HG02763 (cell line): ENCODE measurements around the gene SRBD1.
A peak's percentile ranks its signal among the peaks of the same experiment; 100 is the strongest.

ENCODE experiments used
- ATAC-seq: cut with Tn5 transposase; IDR thresholded peaks from one replicate; pipeline ENCODE4 v1.9.1; 2021; ENCODE audit warnings: mild to moderate bottlenecking, moderate library complexity; ENCODE audit not compliant: unreplicated experiment

Gene SRBD1

DNA sequence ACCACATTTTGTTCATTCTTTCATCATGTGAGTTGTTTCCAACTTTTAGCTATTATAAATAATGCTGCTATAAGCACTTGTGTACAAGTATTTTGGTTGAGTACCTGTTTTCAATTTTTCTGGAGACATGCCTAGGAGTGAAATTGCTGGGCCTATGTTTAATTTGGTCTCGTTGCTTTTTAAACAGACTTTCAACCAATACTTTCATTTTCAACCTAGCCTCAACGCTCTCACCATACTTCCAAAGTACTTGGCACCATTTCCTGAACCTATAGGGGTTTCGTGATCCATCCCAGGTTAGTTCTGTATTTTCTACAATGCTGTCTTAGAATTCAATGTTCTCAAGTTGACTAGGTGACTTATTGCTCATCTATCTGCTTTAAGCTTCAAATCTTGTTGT is 126.1 kb downstream of the SRBD1 start:
- ATAC-seq, result no peak

DNA sequence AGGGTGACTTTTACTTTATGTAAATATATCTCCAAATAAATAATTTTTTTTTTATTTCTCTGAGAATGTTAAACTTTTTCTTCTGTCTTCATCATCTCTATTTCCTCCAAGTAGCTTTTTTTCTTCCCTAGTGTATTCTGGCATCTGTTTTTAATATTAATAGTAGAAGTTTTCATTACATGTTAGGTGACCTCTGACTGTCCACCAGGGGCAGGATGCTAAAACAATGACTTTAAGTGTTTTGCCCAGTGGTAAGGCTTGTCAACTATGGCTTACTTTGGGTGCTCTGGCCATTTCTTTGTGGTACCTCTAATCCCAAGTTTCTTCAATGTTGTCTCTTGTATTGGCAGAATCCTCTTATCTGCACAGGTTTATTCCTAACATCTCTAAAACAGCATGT is 127.1 kb downstream of the SRBD1 start:
- ATAC-seq, result no peak

DNA sequence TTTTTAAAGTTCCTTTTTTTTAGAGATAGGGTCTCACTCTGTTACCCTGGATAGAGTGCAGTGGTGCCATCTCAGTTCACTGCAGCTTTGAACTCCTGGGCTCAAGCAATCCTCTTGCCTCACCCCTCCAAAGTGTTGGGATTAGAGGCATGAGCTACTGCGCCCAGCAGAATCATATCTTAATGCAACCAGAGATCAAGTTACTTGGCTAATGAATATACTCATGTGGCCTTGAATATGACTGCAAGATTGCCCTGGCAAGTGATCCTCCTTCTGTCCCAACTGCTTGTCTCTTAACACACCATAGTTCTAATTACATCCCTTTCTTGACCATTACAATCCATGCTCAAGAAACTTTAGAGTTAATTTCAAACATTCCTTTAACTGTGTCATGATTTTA is 133.5 kb downstream of the SRBD1 start:
- no peak for ATAC-seq

DNA sequence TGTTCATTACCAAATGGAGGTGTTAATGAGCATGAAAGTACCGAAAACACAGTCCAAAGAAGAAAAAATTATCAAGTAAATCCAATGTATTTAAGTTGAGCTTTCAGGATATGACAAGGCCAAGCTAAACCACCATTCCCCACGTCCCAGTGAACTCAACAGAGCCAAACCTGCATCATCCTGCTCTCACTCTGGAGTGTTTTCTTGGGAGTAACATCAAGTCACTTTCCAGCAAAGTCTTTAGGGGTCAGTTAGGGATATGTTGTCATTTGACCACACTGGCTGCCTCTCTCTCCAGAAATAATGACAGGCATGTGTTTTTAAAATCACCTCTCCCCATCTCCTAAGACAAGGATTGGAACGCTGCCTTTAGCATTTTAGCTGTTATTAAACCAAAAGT is 140.5 kb downstream of the SRBD1 start:
- no peak for ATAC-seq

DNA sequence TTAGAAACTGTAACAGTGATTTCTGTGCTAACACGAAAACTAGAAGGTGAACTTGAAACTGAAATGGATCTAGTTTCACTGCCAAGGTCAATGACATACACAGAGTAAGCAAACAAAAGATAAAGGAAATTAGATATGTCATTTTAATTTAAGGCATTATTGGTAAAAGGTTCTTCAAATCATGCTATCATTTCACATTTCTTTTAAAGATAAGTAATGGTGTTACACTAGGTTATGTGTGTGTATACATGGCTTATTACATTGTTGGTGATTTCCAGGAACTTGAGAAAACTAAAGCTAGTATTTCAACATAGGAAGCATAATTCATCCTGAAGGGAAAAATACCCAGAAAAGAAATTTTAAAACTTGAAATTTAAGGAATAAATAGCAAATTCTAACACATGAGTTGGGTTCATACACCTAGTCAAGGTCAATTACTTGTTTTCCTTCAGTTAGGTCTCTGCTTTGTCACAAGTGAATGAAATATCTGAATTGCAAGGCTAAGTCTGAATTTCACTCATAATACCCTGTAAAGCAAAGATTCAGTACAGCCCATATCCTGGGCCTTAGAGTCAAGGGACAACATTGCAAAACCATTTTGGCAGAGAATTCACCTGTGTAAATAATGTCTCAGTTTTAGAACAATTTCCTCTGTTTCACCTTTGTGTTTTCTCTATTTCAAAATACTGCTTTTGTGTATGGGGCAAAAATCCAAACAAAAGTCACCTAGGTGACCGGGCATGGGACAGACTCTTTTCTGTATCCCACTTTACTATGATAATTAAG is 141.6 kb downstream of the SRBD1 start:
- no peak for ATAC-seq

DNA sequence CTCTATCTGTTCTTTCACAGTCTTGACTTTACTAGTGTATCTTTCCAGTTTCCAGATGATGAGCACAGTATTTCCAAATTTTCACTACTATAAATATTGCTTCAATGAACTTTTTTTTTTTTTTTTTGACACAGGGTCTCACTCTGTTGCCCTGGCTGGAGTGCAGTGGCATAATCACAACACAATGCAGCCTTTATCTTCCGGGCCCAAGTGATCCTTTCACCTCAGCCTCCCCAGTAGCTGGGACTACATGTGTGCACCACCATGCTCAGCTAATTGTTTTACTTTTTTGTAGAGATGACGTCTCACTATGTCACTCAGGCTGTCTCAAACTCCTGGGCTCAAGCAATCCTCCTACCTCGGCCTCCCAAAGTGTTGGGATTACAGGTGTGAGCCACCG is 142.8 kb downstream of the SRBD1 start:
- no peak for ATAC-seq

DNA sequence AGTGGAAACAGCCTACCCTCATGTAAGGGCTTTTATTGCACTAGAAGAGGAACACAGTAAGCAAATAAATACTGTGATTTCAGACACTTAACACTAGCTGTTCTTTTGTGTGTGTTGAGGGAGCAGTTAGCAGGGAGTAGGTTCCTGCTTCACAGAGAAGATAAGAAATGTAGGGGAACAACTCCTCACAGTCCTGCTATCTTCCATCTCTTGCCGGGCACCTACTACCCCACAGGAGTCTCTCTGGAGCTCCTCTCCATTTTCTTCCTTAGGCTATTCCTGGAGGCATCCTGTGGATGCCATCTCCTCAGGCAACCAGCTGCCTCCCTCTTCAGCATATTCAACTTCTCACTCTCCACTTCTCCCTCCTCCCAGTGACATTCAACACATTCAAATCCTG is 145.0 kb downstream of the SRBD1 start:
- no peak for ATAC-seq

DNA sequence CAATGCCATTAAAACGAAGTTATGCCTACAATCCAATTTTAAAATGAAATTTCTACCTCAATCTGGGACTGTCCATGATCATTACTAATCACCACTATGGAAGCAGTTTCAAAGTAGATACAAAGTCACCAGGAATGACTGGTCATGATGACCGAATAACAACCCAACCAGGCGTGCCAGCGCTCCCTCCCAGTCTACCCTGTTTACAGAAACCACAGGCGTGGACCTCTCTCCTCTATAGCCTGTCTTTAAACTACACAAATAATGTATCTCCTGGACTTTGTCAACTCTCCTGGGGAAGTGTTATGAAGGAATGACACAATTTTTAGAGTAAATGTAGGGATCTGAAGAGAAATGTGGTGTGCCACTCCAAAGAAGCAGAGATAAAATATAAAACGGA is 150.2 kb downstream of the SRBD1 start:
- ATAC-seq, result no peak

DNA sequence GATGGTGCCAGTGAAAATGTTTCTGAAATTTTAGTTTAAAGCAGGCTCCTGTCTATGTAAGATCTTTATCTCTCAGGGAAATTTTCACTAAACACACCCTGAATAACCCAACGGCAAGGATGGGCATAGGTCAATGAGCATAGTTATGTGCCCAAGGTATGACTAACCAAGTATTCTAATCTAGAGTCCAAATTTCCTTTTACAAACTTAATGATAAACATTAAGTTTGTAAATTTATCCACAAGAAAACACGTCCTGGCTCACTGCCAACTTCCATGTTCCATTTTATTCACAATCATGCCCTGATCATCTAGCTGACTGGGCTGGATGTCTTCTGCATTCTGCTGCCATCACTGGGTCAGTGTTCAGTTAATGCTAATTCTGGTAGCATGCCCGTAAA is 151.2 kb downstream of the SRBD1 start:
- ATAC-seq, result no peak

DNA sequence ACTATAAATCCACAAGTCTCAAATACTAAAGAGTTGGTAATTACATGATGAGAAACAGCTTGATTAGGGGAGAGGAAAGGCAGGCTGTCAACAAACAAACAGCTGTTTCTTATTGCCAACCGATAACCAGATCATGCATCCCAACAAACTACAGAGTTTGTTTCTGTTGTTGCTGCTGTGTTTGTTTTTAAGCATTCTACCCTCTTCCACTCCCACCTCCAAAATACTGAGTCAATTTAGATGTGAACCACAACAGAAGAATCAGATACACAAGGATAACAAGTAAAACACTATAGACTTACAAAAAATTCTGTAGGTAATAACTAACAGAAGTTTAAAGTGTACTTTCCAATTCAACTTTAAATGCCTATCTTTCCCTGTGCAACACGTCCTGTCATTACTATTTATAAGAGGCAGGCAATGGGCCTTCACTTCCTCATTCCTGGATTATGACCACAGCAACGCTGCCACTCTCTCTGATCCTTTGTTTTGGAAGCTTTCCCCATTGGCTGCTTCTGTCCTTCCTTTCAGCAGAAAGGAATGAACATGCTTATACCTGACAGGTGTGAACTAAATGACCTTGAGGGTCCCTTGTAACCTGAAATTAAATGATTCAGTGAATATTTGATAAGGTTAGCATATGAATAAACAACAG is 152.0 kb downstream of the SRBD1 start:
- no peak for ATAC-seq

DNA sequence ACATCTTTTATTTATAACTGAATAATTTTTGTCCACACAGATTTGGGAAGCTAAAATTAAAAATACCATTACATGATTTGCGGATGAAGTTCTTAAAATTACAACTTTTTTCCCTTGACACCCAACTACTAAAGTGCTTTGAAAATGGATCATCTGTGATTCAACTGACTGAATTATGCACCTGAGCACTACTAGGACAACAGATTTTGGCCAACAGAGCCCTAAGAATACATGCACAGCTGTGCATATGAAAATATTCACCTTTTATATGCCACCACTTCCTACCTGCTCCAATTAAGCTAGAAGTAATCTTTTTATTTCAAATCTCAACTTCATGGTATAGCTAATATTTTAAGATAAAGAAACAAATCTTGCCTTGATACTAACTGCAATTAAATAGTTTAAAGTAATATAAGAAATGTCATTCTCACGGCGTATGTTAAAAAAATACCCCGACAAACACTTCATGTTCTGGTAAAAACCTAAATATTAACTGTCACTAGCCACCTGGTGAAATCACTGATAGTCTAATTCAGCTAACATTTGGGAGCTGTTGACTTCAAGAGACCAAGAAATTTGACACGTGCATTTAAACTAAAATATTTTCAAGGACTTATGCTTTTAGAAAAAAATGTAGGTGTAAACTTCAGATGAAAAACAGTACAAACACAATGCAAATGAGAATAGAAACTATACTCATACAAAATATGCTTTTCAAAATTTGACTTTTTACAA is 153.7 kb downstream of the SRBD1 start:
- ATAC-seq, result no peak

DNA sequence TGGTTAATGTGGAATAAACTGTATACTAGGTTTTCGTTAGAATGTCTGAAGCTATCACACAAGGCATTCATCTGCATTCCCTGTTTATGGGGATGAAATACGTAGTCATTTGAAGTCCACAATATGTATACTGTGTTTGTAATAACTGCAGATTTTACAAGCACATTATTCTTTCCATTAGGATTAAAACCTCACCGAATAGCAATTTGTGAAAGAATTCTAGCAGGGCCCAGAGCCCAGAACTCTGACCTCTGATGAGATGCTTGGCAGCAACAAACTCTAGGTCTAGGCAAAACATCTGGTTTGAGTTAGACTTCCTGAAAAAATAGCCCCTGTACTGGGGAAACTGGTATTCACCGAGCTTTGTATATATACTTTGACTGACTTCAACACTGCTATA is 158.2 kb downstream of the SRBD1 start:
- no peak for ATAC-seq

DNA sequence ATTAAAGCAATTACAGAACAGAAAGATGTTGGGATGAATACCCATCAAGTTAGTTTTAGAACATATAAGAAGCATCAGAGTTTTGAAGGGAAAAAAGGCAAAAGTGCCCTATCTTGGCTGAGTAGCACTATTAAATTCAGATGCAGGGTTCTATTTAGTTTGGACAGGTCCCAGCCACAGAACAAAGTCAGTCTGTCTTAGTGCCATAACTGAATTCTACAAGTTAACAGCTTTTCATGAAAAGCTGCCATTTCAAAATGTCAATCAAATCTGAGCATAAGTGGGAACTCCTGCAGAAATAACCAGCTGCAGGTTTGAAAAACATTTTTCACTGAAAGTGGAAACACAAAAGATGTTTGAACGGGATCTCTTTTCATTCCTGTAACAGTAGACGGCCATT is 160.4 kb downstream of the SRBD1 start:
- ATAC-seq, result no peak

DNA sequence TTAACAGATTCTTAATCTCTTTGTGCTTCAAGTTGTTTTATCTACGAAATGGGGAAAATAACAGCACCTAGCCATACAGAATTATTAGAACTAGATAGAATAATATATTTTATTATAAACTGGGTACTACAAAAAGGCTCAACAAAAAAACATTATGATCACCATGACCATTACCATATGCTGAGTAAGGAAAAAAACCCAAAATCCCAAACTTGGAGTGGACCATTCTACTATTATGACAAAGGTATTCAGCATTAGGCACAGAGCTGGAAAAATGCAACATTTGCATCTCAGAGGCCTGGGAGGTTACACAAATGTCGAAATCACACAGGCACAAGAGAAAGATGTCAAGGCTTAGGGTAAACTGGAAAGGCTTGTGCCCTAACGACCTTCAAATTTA is 162.8 kb downstream of the SRBD1 start:
- no peak for ATAC-seq

DNA sequence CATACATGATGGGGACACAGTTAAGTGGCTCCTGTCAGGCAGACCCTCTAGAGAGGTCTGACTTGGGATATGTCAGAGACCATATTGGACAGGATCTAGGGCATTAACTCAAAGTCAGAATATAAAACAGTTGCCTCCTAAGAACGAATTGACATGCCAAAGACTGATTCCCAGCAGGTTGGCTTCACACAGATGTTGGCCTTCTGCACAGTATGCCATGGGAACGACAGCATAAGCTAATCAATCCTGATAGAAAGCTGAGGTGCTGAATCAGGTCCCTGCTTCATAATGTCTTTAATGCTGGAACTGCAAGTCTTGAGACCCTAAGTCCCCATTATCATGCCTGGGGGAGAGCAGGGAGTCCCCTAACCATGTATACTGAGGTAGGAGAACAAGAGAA is 165.1 kb downstream of the SRBD1 start:
- ATAC-seq, result no peak

DNA sequence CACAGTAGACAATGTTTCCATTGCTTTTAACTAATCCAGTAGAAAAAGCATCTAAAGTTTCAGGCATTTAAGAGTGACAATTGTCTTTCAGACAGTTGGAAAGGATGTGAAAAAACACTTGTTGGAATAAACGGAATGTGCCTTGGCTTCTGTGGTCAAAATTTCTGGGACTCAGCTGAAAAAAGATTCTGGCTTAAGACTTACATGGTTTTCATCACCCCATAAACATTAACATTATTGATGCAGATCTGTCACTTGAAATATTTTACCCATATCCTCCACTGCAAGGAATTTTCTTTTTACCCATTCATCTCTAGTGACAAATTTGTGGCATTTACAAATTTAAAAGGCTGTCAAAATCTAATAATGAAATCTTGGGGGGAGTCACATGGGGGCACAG is 166.0 kb downstream of the SRBD1 start:
- ATAC-seq, result no peak

DNA sequence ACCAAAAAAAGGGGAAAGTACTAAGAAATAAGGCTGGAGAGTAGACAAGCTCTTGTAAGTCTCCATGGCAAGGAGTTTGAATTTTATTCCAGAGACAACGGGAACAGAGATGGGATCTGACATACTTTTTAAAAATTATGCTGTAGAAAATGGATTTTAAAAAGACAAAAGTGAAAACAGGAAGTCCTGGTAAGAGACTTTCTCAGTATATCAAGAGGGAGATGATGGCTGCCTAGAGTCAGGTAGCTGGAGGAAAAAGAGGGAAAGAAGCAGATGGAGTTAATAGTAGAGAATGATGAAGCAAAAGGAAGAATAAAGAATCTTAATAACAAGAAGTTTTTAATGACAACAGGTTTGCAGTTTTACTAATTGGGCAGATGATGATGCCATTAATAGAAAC is 168.1 kb downstream of the SRBD1 start:
- no peak for ATAC-seq

DNA sequence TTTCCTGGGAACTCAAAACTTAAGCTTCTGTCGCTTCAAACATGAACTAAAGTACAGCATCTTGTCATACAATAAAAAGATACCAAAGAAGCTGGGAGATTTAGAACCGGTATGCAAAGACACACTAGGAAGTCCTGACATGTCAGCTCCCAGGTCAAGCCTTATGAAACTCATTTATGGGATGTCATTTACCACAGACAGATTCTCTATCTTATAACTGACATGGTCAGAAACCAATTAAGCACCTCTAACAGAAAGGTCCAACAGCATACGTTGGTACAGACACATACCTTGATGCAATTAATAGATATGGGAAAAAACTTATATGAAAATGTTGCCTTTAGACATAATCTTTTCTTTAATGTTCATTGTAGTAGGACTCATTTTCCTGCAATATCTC is 169.0 kb downstream of the SRBD1 start:
- no peak for ATAC-seq

DNA sequence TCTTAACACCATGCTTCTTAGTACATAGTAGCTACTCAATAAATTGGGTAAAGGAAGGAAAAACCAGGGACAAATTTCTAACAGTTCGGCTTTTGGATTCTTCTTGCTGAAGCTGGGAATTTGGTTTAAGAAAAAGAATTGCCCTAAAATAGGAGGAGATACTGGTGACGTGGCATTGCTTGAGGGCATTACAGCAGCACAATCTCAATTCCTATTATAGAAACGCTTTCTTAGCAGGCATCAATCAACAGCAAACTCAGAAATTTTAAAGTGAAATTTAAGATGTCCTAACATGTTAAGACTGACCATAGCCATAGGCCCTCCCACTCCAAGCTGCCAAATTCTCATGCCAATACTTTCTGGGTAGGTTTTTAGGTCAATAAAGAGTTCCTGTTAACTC is 169.5 kb downstream of the SRBD1 start:
- ATAC-seq, result no peak

DNA sequence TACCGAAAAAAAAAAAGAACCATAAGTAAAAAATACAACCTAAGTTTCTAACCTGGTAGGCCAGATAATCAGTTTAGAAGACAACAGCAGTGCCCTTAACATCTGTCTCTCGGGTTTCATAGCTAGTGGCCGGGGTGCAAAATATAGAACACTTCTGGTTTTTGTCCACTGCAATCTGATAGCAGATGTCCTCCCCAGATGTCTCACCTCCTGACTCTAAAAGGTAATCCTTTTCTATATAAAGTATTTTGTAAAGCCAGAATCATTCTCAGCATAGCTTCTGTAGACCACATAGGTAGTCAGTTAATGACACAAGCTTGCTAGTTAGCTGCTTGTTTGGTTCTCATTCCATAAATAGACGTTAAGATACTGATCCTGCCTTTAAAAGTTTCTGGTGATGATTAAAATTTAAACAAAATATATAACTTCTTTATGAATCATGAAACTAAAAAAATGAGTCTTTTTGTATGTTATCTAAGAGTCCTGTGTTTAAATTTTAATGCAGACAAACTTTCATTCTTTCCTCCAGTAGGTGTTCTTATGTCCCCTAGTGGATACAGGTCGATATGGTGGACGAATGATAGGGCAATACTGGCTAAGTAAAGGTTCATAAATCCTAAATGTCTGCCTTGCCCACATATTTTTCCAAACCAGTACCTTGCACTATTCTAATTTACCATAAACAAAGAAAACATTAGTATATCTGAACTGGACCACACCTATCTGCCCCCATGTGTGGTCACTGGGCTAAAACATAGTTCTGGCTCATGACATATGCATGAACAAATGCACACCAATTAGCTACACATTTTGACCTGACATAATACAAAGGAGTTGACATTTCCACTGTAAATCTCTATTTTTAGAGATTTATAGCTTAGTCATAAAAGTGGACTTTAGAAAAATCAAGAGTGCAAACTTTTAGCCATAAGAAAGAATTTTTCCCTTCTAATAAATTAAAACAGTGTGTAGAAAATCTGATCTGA is 171.0 kb downstream of the SRBD1 start:
- ATAC-seq, result peak; percentile 74
